SK-N-MC (cell line): ENCODE measurements around the gene TPRX2.
"Not testable (repeated sequence)": the region's sequence is repeated elsewhere in the genome, so short reads cannot be mapped to it uniquely, and the experiment has no call there.

Experiments
- DNase-seq: peaks from one replicate; pipeline ENCODE4 v3.0.0-alpha.2; 2011; ENCODE audit warnings: low read depth, low spot score
- H3K27ac ChIP-seq: fragments of 200-600 bp; sonication (generic); 2 replicates; pipeline ENCODE4 v1.5.1; 2016; ENCODE audit warnings: mixed run types
- H3K36me3 ChIP-seq: fragments of 200-600 bp; sonication (generic); 2 replicates; pipeline ENCODE4 v1.6.1; 2017; ENCODE audit warnings: antibody characterized with exemption, low read length, mixed read lengths; ENCODE audit not compliant: insufficient read depth
- H3K4me3 ChIP-seq: fragments of 200-600 bp; sonication (generic); 2 replicates; pipeline ENCODE4 v1.5.1; 2016
- H3K9ac ChIP-seq: fragments of 200-600 bp; sonication (generic); 2 replicates; pipeline ENCODE4 v1.8.0; 2017; ENCODE audit warnings: mixed run types, mixed read lengths; ENCODE audit not compliant: insufficient read length
- H3K9me3 ChIP-seq: fragments of 200-600 bp; sonication (generic); 2 replicates; pipeline ENCODE4 v1.6.1; 2017; ENCODE audit warnings: low read depth, mild to moderate bottlenecking, antibody characterized with exemption, low read length, moderate library complexity, mixed read lengths
- EZH2 ChIP-seq: fragments of 200-600 bp; sonication (generic); IDR thresholded peaks from one replicate; pipeline ENCODE4 v1.6.1; 2017; ENCODE audit warnings: antibody characterized with exemption
- FOXP2 ChIP-seq: optimal IDR thresholded peaks from 2 replicates; pipeline ENCODE3; 2011; ENCODE audit warnings: mild to moderate bottlenecking, moderate library complexity; ENCODE audit not compliant: insufficient read depth; ENCODE audit errors: extremely low read length, control extremely low read depth
- POLR2AphosphoS5 ChIP-seq: IDR thresholded peaks from 2 replicates; pipeline ENCODE4 v1.6.1; 2012; ENCODE audit warnings: mild to moderate bottlenecking, low read depth, low read length, borderline replicate concordance

Gene TPRX2

DNA sequence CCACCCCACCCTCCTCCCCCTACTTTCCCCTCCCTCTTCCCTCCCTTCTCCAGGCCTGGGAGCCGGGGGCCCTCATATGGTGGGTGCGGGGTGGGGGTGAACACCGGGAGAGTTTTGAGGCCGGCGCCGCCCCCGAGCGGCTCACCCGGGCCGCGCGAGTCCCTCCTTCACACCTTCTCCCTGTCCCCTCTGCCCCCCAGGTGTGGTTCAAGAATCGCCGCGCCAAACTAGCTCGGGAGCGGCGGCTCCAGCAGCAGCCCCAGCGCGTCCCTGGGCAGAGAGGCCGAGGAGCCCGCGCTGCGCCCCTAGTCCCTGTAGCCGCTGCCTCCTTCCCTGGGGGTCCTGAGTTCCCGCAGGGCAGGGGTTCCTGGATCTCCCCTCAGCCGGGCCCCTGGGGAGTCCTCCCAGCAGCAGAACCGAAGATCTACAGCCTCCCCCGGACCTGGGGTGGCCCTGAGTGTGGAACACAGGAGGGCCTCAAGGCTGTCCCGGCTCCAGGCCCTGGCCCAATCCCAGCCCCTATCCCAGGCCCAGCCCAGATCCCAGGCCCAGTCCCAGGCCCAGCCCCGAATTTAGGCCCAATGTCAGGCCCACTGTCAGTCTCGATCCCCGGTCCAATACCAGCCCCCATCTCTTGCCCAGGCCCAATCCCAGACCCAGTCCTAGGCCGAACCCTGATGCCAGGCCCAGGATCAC lies 1.7 kb downstream of the TPRX2 start:
- TF ChIP-seq EZH2 (no peak), FOXP2 (no peak)
- Histone ChIP-seq H3K27ac (no peak overlapping the region), H3K9ac (no peak overlapping the region), H3K4me3 (no peak overlapping the region), H3K36me3 (no peaks in the 10 kb centered on the region), H3K9me3 (no peaks in the 10 kb centered on the region)
- DNase-seq = no peak

DNA sequence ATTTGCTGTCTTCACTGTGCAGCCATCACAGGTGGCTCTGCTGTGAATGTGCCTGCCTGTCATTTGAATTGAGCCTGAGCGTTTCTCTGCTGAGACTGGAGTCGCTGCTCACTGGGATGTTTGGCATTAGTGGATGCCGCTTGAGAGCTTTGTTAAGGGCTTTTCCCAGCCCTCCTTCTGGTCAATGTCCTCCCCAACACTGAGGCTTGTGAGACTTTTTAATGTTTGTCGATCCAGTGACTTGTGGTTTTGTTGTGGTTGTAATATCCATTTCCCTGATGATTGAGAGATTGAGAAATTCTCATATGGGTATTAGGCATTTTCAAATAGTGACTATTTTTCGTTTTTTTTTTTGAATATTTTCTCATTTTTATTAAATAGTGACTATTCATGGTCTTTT lies 2.6 kb downstream of the TPRX2 start:
- no peak overlapping the region for H3K9ac ChIP-seq
- DNase-seq = no peak
- H3K27ac ChIP-seq = no peak overlapping the region
- TF ChIP-seq POLR2AphosphoS5 = no peak
- TF ChIP-seq FOXP2 = no peak
- TF ChIP-seq EZH2 = no peak
- no peaks in the 10 kb centered on the region for H3K9me3 ChIP-seq
- H3K36me3 ChIP-seq = no peaks in the 10 kb centered on the region
- H3K4me3 ChIP-seq = no peak overlapping the region

DNA sequence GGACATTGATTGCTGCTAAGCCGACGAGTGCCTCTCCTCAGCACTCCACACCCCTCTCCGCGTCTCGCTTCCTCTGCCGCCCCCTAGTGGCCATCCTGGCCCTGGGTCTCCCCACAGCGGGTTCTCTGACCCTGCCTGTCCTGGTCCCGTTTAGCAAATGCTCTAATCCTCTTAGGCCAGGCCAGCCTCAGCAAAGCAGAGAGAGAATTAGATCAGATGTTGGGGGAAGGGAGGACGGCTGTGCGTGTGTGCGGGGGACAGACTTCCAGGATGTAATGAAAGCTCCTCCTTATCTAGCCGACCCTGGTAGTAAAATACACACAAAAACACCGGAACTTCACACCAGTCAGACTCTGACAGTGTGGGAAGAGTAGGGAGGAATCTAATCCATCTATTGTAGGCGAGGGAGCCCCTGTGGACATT lies 4.5 kb downstream of the TPRX2 start:
- Histone ChIP-seq H3K36me3 (no peaks in the 10 kb centered on the region), H3K4me3 (no peak overlapping the region), H3K9ac (no peak overlapping the region), H3K9me3 (no peaks in the 10 kb centered on the region), H3K27ac (no peak overlapping the region)
- no peak for DNase-seq
- TF ChIP-seq FOXP2 = no peak
- TF ChIP-seq EZH2 = no peak
- TF ChIP-seq POLR2AphosphoS5 = no peak

DNA sequence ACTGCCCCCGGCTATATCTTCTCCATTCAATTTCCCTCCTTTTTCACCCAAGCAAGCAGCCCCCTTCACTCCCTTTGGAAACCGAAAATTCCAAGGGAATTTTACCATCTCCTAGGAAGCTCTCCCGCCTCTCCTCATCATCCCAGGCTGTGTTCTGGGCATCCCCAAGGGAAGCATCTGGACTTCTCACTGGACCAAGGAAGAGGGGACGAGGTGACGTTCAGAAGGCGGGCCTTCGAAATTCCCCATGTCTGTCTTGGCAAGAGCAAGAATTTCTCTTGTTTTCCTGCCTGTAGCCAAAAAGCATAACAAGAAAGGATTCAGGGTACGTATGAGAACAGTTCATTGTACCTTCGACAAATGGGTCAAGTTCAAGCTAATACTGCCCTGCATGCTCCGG lies 6.1 kb downstream of the TPRX2 start:
- no peak for TF ChIP-seq EZH2
- no peak for TF ChIP-seq FOXP2
- no peak for TF ChIP-seq POLR2AphosphoS5
- no peak overlapping the region for H3K9ac ChIP-seq
- DNase-seq = no peak

DNA sequence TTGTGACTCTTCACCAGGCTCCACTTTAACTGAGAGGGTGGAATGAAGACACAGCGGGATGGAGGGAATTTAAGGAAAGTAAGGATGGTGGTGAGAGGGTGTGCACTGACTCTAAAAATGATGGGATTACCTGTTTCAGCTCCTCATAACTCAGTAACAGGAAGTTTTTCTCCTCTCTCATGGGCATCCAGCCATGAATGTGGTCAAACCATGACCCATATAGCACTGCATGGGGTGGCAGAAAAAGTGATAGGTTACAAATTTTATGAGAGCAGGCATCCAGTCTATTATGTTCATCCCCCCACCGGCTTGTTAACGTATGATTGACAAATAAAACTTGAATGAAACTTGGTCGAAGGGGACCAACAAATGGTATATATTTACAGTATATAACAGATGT lies 19.9 kb downstream of the TPRX2 start:
- DNase-seq = no peak
- Histone ChIP-seq H3K4me3 (no peak overlapping the region), H3K27ac (no peak overlapping the region), H3K36me3 (no peaks in the 10 kb centered on the region), H3K9ac (no peak overlapping the region), H3K9me3 (no peaks in the 10 kb centered on the region)
- TF ChIP-seq FOXP2 = no peak
- TF ChIP-seq EZH2 = no peak
- no peak for TF ChIP-seq POLR2AphosphoS5

More for the DNA sequence above, 6.1 kb downstream of the TPRX2 start:
- Histone ChIP-seq H3K27ac (no peak overlapping the region), H3K36me3 (no peaks in the 10 kb centered on the region), H3K9me3 (no peaks in the 10 kb centered on the region), H3K4me3 (no peak overlapping the region)

DNA sequence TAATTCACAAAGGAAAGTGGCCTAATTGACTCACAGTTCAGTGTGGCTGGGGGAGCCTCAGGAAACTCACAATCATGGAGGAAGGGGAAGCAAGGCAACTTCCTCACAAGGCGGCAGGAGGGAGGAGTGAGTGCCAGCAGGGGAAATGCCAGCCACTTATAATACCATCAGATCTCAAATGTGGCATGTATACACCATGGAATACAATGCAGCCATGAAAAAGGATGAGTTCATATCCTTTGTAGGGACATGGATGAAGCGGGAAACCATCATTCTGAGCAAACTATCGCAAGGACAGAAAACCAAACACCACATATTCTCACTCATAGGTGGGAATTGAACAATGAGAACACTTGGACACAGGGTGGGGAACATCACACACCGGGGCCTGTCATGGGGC lies 20.4 kb downstream of the TPRX2 start:
- H3K9ac ChIP-seq, DNase-seq, H3K9me3 ChIP-seq, H3K27ac ChIP-seq, H3K4me3 ChIP-seq, H3K36me3 ChIP-seq: not testable (repeated sequence)

DNA sequence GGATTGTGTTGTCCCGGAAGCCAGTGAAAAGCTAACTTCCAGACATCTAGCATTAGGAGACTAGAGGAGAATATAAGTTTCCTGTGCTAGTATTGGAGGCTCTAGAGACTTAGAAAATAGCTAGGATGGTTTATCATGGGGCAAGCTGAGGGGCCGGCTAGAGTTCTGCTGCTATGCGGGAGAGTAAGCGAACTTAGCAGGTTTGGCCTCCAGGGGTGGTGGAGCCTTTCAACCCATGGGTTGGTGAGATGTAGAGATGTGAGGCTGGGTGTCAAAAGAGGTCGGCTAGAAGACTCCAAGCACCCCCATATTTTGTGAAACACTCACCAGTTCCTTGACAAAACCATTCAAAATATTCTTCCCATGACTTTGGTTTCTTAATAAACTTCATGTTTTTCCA lies 22.7 kb downstream of the TPRX2 start:
- H3K9ac ChIP-seq = no peak overlapping the region
- H3K9me3 ChIP-seq = no peaks in the 10 kb centered on the region
- H3K27ac ChIP-seq = no peak overlapping the region
- no peak overlapping the region for H3K4me3 ChIP-seq
- no peak for TF ChIP-seq EZH2
- no peak for TF ChIP-seq FOXP2
- TF ChIP-seq POLR2AphosphoS5 = no peak
- no peaks in the 10 kb centered on the region for H3K36me3 ChIP-seq
- no peak for DNase-seq

DNA sequence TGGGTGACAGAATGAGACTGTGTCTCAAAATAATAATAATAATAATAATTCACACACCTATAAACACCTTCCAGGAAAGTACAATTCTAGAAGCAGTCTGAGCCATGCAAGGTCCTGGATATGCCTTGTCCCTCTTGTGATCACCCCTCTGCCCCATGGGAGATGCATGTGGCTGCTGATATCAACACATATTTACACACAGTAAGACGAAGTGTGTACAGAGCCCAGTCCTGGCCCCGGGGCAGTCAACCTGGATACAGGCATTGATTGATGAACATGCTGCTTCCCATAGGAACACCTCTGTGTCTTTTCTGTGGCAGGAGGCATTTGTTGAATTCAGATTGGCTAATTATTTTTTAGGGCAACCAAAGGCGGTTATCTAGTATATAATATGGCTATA lies 23.9 kb downstream of the TPRX2 start:
- H3K27ac ChIP-seq = no peak overlapping the region
- TF ChIP-seq EZH2 = no peak
- no peak for TF ChIP-seq POLR2AphosphoS5
- no peak for TF ChIP-seq FOXP2
- no peaks in the 10 kb centered on the region for H3K36me3 ChIP-seq
- H3K4me3 ChIP-seq = no peak overlapping the region
- no peak for DNase-seq
- H3K9ac ChIP-seq = no peak overlapping the region
- H3K9me3 ChIP-seq = no peaks in the 10 kb centered on the region

DNA sequence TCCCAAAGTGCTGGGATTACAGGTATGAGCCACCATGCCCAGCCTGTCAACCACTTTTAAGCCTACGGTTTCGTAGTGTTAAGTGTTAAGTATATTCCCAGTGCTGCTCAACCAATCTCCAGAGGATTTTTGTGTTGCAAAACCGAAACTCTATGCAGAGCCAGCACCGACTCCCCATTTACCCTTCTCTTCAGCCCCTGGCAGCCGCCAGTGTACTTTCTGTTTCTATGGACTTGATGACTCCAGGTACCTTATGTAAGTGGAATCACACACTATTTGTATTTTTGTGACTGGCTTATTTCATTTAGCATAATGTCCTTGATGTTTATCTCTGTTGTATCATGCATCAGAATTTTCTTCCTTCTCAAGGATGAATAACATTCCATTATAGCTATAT lies 26.0 kb downstream of the TPRX2 start:
- no peak for DNase-seq
- TF ChIP-seq FOXP2 (no peak), EZH2 (no peak), POLR2AphosphoS5 (no peak)
- no peak overlapping the region for H3K9ac ChIP-seq
- no peak overlapping the region for H3K4me3 ChIP-seq
- no peaks in the 10 kb centered on the region for H3K9me3 ChIP-seq
- no peaks in the 10 kb centered on the region for H3K36me3 ChIP-seq
- H3K27ac ChIP-seq = no peak overlapping the region
